AG09319 (cell line): Measurements from ENCODE around the gene ST13.

Experiments used
- DNase-seq: peaks from one replicate; pipeline ENCODE4 v3.0.0-alpha.2; 2010; ENCODE audit warnings: low read depth; ENCODE audit errors: extremely low read depth
- TF ChIP-seq, protein P1 (sequence below): IDR thresholded peaks from 2 replicates; pipeline ENCODE4 v1.5.1; 2011; ENCODE audit warnings: low read depth, mild to moderate bottlenecking, inconsistent platforms, low read length, moderate library complexity

Gene ST13

DNA sequence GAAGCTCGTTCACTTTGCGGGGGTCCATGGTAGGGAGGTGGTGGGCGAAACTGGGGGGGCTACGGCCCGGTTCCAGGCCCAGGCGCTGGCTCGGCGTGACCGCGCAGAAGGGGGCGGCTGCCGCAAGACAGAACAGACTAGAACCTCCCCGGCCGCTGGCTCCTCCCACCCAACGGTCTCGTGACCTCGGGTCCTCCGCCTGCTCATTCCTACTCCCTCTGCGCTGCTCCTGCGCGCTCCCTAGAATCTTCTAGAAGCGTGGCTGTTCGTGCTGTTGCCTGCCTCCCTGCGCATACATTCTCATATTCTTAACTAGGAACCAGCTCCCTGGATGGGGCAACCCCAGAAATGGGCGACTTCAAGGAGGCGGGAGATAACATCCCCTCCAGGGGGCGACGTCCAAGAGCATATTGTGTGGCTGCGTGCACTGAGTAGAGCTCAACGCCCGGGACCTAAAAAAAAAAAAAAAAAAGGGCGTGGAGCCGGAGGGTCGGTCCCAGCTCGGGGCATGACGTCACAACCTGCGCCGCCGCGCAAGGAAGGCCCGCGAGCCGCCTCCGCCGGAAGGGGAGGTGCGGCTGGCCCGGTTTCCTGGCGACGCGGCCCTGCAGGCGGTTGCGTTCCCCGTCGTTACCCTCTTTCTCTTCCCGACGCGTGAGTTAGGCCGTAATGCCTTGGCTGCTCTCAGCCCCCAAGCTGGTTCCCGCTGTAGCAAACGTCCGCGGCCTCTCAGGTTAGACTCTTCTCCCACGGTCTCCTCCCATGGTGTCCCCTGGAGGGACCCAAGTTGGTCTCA, at the start of gene ST13, which contains the start of gene XPNPEP3:
ST13 (minus strand) TSS at position 127 of the 796 bp plus-strand sequence; CDS start at position 28, 99 bp downstream.
XPNPEP3 (plus strand) TSS at position 636 of the 796 bp plus-strand sequence; CDS start at position 670, 34 bp downstream.
- DNase-seq, result peak; percentile 91
- TF ChIP-seq, protein P1, sequence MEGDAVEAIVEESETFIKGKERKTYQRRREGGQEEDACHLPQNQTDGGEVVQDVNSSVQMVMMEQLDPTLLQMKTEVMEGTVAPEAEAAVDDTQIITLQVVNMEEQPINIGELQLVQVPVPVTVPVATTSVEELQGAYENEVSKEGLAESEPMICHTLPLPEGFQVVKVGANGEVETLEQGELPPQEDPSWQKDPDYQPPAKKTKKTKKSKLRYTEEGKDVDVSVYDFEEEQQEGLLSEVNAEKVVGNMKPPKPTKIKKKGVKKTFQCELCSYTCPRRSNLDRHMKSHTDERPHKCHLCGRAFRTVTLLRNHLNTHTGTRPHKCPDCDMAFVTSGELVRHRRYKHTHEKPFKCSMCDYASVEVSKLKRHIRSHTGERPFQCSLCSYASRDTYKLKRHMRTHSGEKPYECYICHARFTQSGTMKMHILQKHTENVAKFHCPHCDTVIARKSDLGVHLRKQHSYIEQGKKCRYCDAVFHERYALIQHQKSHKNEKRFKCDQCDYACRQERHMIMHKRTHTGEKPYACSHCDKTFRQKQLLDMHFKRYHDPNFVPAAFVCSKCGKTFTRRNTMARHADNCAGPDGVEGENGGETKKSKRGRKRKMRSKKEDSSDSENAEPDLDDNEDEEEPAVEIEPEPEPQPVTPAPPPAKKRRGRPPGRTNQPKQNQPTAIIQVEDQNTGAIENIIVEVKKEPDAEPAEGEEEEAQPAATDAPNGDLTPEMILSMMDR, result peak; percentile 20

DNA sequence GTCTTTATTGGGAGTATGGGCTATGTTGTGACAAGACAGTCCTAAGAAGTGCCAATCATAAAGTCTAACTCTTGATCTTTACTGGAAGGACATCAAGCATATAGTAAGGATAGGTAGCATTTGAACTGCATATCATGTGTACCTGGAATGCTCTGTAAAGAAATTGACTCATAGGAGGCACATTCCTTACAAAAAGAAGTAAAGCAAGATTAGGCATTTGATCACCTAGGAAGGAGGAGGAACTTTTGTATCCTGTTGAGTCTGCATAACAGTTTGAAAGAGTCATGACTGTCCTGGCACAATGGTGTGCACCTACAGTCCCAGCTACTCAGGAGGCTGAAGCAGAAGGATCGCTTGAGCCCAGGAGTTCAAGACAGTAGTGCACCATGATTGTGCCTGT, 47.7 kb upstream of the ST13 start:
- DNase-seq, result no peak
- TF ChIP-seq, protein P1, result no peak

DNA sequence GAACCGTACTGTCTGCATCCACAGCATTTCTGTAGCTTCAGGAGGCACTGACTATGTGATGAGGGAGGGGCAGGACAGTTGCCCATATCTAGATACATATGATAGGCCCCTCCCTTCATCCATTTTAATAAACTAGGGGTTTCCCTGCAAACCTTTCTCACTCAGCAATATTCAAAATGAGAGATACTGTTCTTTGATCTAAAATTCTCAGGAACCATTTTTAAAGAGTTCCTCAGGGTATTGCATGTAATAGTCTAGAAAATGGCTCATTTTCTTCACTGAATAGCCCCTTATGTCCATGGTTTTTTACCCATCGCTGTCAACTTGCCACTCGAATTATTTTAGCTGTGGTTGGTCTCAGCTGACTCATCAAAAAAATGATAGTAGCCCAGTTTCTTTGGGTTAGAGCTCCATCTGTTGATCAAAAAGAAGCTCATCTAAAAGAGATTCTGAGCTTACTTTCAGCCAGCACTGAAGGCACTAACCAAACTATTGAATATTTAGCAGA, 42.5 kb upstream of the ST13 start:
- peak; percentile 15 for DNase-seq
- TF ChIP-seq, protein P1, result peak; percentile 62

DNA sequence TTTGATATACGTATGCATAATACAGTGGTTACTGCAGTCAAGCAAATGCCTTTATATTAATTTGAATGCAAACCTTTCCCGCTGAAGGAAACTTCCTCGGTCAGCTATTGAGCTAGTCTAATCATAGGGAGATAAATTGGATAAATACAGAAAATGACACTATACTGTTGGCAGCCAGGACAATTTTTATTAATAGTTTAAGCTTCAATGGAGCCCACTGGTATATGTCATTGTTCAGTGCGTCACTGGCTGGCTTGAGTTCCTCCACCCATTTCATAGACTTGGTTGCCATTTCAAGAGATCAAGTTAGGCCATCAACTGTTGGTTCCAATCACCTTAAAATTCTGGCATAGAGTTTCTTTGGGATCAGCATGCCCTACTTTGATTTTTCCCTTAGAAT, 38.0 kb upstream of the ST13 start:
- TF ChIP-seq, protein P1, result no peak
- DNase-seq, result no peak

DNA sequence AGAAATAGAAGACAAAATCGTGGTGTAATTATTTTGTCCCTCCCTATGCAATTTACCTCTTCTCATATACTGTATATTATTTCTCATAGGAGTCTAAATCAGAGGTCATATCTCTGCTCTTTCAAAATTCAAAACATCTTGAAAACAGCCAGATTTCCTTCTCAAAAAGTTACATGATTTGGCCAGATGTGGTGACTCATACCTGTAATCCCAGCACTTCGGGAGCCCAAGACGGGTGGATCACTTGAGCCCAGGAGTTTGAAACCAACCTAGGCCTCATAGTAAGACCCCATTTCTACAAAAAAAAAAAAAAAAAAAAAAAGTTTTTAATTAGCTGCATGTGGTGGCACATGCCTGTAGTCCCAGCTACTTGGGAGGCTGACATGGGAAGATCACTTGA, 34.4 kb upstream of the ST13 start:
- TF ChIP-seq, protein P1, result no peak
- DNase-seq, result peak; percentile 2

DNA sequence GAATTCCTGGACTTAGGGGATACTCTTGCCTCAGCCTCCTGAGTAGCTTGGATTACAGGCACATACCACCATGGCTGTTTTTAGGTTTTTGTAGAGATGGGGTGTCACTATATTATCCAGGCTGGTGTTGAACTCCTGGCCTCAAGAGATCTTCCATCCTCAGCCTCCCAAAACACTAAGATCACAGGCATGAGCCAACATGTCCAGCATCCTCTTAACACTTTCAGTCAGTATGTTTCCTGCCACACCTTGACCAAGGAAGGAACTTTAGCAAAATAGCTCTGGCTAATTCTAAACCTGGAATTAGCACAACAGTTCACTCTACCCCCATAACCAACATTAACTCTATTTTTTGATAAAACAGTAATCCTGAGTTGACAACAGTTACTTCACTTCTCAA, 32.7 kb upstream of the ST13 start:
- DNase-seq, result no peak
- TF ChIP-seq, protein P1, result no peak

DNA sequence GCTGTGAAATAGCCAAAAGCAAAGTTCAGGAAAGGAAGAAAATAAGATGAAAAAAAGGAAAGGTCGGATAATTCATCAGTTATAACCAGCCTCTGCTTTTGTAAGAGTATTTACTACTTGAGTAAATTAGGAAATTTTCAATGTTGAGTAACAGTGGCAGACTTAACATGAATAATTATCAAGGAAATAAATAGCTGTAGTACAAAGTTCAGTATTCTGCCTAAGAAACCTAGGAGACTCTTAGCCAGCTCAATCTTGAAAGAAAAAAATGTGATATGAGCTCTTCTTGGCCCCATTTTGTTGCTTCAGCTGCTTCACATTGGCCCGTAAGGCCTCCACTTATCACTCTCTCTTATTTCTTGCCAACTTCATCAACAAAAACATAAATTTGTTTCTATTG, 22.5 kb upstream of the ST13 start:
- TF ChIP-seq, protein P1, result no peak
- DNase-seq, result no peak
